Vagina (tissue), 2 donors: ENCODE results near the gene TRIM65. TPM values are rescaled to one million over a fixed set of nuclear protein-coding genes. Genes with fewer than 3 reads are reported as not detected.

ENCODE experiments used
- DNase-seq, 2 donors: peaks; one replicate each; pipeline ENCODE4 v3.0.0-alpha.2; 2017; ENCODE audit errors: extremely low spot score in 2 of 2
- H3K27ac ChIP-seq: fragments of 200-600 bp; sonication (generic); one replicate; pipeline ENCODE4 v1.5.1; 2019
- H3K27me3 ChIP-seq: fragments of 200-600 bp; sonication (generic); one replicate; pipeline ENCODE4 v1.5.1; 2019
- H3K36me3 ChIP-seq, 2 donors: fragments of 200-600 bp; sonication (generic); one replicate each; pipeline ENCODE4 v1.5.1; 2017 to 2019
- H3K4me1 ChIP-seq: fragments of 200-600 bp; sonication (generic); one replicate; pipeline ENCODE4 v1.5.1; 2019
- H3K4me3 ChIP-seq, 2 donors: fragments of 200-600 bp; sonication (generic); 1 replicate in 1 of 2; 2 replicates in 1 of 2; pipeline ENCODE4 v1.5.1; 2016 to 2019
- H3K9me3 ChIP-seq: fragments of 200-600 bp; sonication (generic); one replicate; pipeline ENCODE4 v1.5.1; 2019
- POLR2A ChIP-seq, 2 donors: fragments of 450-650 bp; IDR thresholded peaks; one replicate each; pipeline ENCODE4 v1.6.1; 2017; ENCODE audit warnings: antibody characterized with exemption in 2 of 2, mild to moderate bottlenecking in 2 of 2, moderate library complexity in 2 of 2
- POLR2AphosphoS5 ChIP-seq, 2 donors: sonication (generic); formaldehyde crosslinking; IDR thresholded peaks; one replicate each; pipeline ENCODE4 v1.9.0; 2017; ENCODE audit warnings: antibody characterized with exemption in 2 of 2, mild to moderate bottlenecking in 2 of 2, low read depth in 1 of 2; ENCODE audit not compliant: insufficient read depth in 1 of 2
- intact Hi-C: fragments of 100-400 bp; cut with DNase I; formaldehyde crosslinking; loops from one replicate; pipeline ENCODE4 v1.15.1; 2023
- total RNA-seq: library from RNA; depleted of rRNA; stranded (reverse); fragments of >200 nt; gene quantifications from one replicate; pipeline ENCODE4 v1.2.3, GENCODE V29; 2016
- TF ChIP-seq, protein P1 (sequence below), 3 experiments: fragments of 450-650 bp in 2 of 3; fragments of 200-600 bp in 1 of 3; sonication (generic) in 1 of 3; IDR thresholded peaks; one replicate each; pipeline ENCODE4 v1.5.1; 2017 to 2019; ENCODE audit warnings: antibody characterized with exemption in 3 of 3, mild to moderate bottlenecking in 2 of 3, moderate library complexity in 2 of 3

Gene TRIM65
- total RNA-seq, 1 donor from 2014 or later = 59.9 TPM

- Histone ChIP-seq H3K27me3 (no peaks in the 10 kb centered on the region), H3K36me3 (no peaks in the 10 kb centered on the region), H3K9me3 (no peaks in the 10 kb centered on the region), H3K4me3 (no peak overlapping the region), H3K27ac (no peak overlapping the region), H3K4me1 (no peaks in the 10 kb centered on the region)
- intact Hi-C loops = no loop called here
- TF ChIP-seq POLR2A (IDR thresholded peaks at IDR 0.05) (no peak), POLR2AphosphoS5 (IDR thresholded peaks at IDR 0.05; ENCODE audit: insufficient read depth in 1 of 2, low read depth in 1 of 2) (no peak)
- TF ChIP-seq, protein P1, sequence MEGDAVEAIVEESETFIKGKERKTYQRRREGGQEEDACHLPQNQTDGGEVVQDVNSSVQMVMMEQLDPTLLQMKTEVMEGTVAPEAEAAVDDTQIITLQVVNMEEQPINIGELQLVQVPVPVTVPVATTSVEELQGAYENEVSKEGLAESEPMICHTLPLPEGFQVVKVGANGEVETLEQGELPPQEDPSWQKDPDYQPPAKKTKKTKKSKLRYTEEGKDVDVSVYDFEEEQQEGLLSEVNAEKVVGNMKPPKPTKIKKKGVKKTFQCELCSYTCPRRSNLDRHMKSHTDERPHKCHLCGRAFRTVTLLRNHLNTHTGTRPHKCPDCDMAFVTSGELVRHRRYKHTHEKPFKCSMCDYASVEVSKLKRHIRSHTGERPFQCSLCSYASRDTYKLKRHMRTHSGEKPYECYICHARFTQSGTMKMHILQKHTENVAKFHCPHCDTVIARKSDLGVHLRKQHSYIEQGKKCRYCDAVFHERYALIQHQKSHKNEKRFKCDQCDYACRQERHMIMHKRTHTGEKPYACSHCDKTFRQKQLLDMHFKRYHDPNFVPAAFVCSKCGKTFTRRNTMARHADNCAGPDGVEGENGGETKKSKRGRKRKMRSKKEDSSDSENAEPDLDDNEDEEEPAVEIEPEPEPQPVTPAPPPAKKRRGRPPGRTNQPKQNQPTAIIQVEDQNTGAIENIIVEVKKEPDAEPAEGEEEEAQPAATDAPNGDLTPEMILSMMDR (IDR thresholded peaks at IDR 0.05) = no peak
- DNase-seq = no peak
These were observed 26.5 kb upstream of the TRIM65 start for GRCh38 chr17:75922963-75923874.

DNA sequence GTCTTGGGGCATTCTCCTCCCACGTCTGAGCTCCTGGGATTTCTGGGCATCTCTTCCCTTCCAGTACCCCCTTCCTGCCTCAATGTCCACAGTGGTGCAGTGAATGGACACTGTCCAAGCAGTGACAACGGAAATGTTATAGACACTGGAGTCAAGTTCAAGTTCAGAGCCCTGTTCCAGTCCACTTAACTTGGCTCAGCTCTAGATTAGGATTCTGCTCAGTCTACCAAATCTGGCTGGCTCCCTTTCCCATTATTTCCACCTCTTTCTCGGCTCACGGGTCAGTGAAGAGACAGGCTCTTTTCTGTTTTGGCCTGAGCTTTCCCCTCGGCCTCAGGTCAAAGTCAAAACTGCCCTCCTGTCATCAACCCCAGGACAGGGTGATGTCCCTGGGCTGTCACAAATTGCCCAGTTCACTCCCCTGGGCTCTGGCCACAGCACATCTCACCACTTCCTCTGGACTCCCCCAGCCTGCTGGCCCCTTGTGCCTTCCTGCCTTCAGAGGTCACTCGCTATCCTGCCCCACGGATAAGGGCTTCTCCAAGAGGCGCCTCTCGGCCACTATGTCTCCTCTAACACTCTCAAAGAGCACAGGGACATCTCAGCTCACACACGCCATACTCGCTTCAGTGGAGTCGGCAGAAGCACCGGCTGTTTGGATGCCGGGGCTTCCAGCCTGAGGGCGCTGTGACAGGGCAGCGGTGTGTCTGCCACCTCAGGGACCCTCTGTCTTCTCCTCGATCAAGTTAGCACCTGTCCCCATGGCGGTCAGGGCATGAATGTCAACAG, 25.6 kb upstream of the TRIM65 start:
- no peak overlapping the region for H3K27ac ChIP-seq
- TF ChIP-seq POLR2AphosphoS5 (IDR thresholded peaks at IDR 0.05; ENCODE audit: insufficient read depth in 1 of 2, low read depth in 1 of 2) = no peak
- no peak for TF ChIP-seq POLR2A (IDR thresholded peaks at IDR 0.05)
- TF ChIP-seq, protein P1 (IDR thresholded peaks at IDR 0.05) = no peak
- intact Hi-C loops = no loop called here
- no peaks in the 10 kb centered on the region for H3K36me3 ChIP-seq
- H3K4me1 ChIP-seq = no peaks in the 10 kb centered on the region
- no peaks in the 10 kb centered on the region for H3K9me3 ChIP-seq
- no peak overlapping the region for H3K4me3 ChIP-seq
- no peak for DNase-seq
- H3K27me3 ChIP-seq = no peaks in the 10 kb centered on the region

DNA sequence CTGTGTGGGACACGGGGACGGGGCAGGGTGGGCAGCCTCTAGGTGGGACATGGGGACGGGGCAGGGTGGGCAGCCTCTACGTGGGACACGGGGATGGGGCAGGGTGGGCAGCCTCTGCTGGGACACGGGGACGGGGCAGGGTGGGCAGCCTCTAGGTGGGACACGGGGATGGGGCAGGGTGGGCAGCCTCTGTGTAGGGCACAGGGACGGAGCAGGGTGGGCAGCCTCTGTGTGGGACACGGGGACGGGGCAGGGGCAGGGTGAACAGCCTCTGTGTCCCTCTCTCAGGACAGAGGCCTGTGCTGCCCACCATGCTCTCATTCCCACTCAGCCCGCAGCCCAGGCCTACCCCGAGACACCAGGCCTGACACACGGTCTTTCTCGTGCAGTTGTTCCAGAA, 24.8 kb upstream of the TRIM65 start:
- no peaks in the 10 kb centered on the region for H3K4me1 ChIP-seq
- TF ChIP-seq, protein P1 (IDR thresholded peaks at IDR 0.05) = no peak
- TF ChIP-seq POLR2AphosphoS5 (IDR thresholded peaks at IDR 0.05; ENCODE audit: insufficient read depth in 1 of 2, low read depth in 1 of 2) (no peak), POLR2A (IDR thresholded peaks at IDR 0.05) (no peak)
- DNase-seq = no peak
- no peaks in the 10 kb centered on the region for H3K27me3 ChIP-seq
- no peaks in the 10 kb centered on the region for H3K36me3 ChIP-seq
- H3K27ac ChIP-seq = no peak overlapping the region
- intact Hi-C loops = no loop called here
- H3K9me3 ChIP-seq = no peaks in the 10 kb centered on the region
- no peak overlapping the region for H3K4me3 ChIP-seq

DNA sequence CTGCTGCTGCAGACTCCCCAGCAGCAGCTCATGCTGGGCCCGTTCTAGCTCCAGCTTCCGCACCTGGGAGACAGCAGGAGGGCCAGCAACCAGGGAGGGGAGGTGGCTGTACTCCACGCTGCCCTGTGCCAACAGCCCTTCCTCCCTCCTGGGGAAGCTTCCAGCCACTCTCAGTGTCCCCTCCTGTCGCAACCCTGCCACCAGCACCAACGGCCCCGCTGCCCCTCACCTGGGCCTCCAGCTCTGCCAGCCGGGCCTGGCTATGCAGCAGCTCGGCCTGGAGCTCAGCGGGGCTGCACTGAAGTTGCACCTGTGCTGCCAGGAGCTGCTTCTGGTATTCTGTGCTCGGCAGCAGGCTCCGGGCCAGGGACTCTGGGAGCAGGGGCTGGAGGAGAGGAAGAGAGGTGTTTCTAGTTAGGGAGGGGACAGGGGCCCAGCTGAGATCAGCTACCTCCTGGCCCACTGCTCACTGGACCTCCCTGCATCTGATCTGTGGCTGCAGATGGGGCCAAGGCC, 23.4 kb upstream of the TRIM65 start:
- H3K36me3 ChIP-seq = no peaks in the 10 kb centered on the region

More for the DNA sequence above, 23.4 kb upstream of the TRIM65 start:
- no peak overlapping the region for H3K4me3 ChIP-seq
- TF ChIP-seq POLR2A (IDR thresholded peaks at IDR 0.05) (no peak), POLR2AphosphoS5 (IDR thresholded peaks at IDR 0.05; ENCODE audit: insufficient read depth in 1 of 2, low read depth in 1 of 2) (no peak)
- TF ChIP-seq, protein P1 (IDR thresholded peaks at IDR 0.05) = no peak
- H3K27me3 ChIP-seq = no peaks in the 10 kb centered on the region
- DNase-seq = no peak
- no peak overlapping the region for H3K27ac ChIP-seq
- H3K4me1 ChIP-seq = no peaks in the 10 kb centered on the region
- H3K9me3 ChIP-seq = no peaks in the 10 kb centered on the region
- intact Hi-C loops = no loop called here
